GM12878 (cell line): Measurements from ENCODE around the gene HOXD13.

ENCODE experiments used
- EZH2 ChIP-seq: IDR thresholded peaks from 2 replicates; pipeline ENCODE4 v1.6.1; 2012; ENCODE audit warnings: low read depth, mild to moderate bottlenecking, control low read depth, inconsistent platforms, low read length, borderline replicate concordance; ENCODE audit not compliant: control insufficient read depth
- MEF2A ChIP-seq: IDR thresholded peaks from 2 replicates; pipeline ENCODE4 v1.6.1; 2011; ENCODE audit warnings: low read depth, mild to moderate bottlenecking, low read length, moderate library complexity; ENCODE audit not compliant: insufficient read depth
- SMAD1 ChIP-seq: fragments of 450-650 bp; IDR thresholded peaks from 2 replicates; pipeline ENCODE4 v1.6.1; 2018; ENCODE audit warnings: mild to moderate bottlenecking, low read depth; ENCODE audit not compliant: partially characterized antibody
- TAF1 ChIP-seq: IDR thresholded peaks from 2 replicates; pipeline ENCODE4 v1.6.1; 2011; ENCODE audit warnings: mild to moderate bottlenecking, low read depth, low read length, borderline replicate concordance
- ZNF207 ChIP-seq: fragments of 450-650 bp; IDR thresholded peaks from 2 replicates; pipeline ENCODE4 v1.6.1; 2014; ENCODE audit warnings: antibody characterized with exemption, mild to moderate bottlenecking, borderline replicate concordance

GRCh38 chr2:176083796-176084261 lies 8.7 kb upstream of the HOXD13 start, which contains the start of gene EVX2:
- TF ChIP-seq TAF1 (no peak), ZNF207 (no peak), EZH2 (no peak), SMAD1 (no peak), MEF2A (no peak)
